ENCODE measurements around the gene ATE1.

ATE1 gene

GRCh38 chr10:121864653-121865052, 63.2 kb downstream of the ATE1 start:
- FAIRE-seq: no peak

DNA sequence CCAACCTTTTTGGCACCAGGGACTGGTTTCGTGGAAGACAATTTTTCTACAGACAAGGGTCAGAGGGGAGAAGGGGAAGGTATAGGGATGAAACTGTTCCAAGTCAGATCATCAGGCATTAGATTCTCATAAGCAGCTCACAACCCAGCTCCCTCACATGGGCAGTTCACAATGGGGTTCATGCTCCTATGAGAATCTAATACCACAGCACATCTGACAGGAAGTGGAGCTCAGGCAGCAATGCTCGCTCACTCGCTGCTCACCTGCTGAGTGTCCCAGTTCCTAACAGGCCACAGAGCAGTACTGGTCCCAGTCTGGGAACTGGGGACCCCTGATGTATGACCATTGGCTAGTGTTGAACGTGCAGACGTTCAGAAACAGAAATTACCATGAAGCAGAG, 63.7 kb downstream of the ATE1 start:
- no peak for FAIRE-seq

GRCh38 chr10:121862649-121863048, 65.2 kb downstream of the ATE1 start:
- FAIRE-seq: no peak

DNA sequence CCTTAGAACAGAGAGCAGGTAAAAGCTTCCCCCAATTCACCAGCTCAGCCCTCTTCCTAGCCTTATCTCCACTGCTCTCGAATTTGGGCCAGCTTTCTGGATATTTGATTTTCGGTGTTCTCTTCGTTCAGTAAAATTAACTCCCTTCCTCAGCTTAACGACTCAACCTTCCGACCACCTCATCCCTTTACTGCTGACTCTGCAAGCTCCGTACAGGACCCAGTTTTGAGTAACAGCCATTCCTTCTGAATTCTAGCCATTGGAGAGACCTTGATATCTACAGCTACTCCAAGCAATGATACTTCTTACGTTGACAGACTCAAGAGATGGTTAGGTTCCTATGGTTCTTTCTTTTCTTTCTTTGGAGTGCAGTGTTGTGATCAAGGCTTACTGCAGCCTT, 65.8 kb downstream of the ATE1 start:
- FAIRE-seq: no peak

DNA sequence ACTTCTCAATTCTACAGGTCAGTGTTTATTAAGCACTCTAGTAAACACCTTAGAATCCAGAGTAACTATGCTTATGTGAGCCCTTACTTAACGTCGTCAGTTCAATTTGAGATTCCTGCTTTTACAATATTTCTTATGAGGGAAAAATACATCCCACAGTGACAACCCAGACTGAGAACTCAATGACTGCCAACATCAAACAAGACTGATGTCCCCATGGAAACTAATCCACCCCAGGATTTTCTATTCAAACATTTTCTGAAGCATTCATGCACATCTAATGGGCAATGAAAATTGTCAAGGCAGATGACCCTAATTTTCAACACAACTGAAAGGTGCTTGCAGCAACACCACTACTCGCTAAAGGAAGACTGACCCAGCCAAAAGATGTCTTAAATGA, 67.0 kb downstream of the ATE1 start:
- FAIRE-seq: no peak

DNA sequence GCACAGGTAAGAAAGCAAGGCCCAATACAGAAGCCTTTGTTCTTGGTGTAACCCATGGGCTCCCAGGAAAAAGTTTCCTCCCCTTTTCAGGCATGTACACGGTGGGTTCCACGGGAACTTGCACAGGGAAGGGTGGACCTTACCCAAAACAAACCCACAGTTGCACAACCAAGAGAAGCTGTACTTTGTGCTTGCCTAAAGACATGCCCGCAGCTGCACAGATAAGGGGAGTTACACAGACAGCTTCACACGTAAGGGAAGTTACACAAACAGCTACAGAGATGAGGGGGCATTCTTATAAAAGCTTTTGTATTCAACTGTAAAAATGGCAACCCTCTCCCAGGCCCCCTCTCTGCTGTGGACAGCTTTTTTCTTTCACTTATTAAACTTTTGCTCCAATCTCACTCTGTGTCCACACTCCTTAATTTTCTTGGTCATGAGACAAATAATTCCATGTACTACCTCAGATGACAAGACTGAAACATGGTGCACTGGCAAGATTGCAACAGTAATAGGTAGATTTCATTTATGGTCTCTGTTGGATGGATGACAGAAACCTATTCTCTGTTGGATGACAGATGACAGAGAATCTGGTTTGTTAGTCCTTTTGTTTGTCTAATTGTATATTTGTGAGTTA, 72.9 kb downstream of the ATE1 start:
- no peak for FAIRE-seq

- no peak for FAIRE-seq
Measured at GRCh38 chr10:121853950-121854349, 73.9 kb downstream of the ATE1 start.

GRCh38 chr10:121851786-121852185, 76.0 kb downstream of the ATE1 start:
- no peak for FAIRE-seq

DNA sequence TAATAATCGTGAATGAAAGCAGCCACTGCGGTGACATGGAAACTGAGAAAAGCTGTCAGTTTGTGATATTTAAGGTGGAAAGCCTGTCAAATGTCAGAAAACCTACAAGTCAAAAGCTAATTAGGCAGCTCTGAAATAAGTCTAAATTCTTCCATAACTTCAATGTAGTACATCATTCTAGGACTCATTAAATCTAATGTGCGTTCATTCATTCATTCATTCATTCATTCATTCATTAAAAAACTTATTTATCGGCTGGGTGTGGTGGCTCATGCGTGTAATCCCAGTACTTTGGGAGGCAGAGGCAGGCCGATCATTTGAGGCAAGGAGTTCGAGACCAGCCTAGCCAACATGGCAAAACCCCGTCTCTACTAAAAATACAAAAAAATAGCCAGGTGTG, 79.7 kb downstream of the ATE1 start:
- no peak for FAIRE-seq

GRCh38 chr10:121846555-121846954, 81.3 kb downstream of the ATE1 start:
- no peak for FAIRE-seq

DNA sequence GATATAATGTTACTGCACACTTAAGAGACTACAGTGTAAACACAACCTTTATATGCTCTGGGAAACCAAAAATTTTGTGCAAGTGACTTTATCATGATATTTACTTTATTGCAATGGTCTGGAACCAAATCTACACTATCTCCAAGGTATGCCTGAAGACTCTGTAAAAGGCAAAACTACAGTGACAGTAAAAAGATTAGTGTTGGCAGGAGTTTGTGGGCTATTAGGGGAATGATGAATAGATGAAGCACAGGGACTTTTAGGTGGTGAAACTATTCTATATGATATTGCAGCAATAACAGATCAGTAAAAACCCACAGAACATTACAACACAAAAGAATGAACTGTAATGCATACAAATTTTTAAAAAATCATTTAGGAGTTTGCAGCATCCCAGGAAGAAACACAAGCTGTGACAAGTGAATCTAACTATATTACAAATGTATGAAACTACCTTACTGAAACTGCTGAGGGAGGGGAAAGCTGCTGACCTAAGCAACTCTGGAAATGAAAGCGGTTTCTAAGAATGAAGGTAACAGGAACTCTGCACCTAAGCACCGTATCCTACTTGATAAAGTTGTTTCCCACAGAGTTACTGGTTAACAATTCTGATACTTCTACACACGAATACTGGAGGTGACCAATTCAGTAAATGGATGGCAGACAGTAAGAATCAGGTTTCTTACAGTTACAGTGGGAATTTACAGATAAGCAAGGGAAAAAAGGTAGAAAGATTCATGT, 82.6 kb downstream of the ATE1 start:
- no peak for FAIRE-seq

DNA sequence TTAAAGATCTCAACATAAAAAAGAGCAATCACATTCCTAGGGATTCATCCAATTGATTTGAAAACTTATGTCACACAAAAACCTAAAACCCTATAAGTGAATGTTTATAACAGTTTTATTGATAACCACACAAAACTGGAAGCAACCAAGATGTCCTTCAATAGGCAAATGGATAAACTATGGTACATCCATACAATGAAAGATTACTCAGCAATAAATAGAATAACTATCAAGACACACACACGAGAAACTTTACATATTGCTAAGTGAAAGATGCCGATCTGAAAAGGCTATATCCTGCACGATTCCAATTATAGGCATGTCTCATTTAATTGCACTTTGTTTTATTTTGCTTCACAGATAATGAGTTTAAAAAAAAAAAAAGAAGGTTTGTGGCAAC, 83.3 kb downstream of the ATE1 start:
- FAIRE-seq: no peak

- FAIRE-seq: no peak
Measured at GRCh38 chr10:121843379-121843778, 84.5 kb downstream of the ATE1 start.

DNA sequence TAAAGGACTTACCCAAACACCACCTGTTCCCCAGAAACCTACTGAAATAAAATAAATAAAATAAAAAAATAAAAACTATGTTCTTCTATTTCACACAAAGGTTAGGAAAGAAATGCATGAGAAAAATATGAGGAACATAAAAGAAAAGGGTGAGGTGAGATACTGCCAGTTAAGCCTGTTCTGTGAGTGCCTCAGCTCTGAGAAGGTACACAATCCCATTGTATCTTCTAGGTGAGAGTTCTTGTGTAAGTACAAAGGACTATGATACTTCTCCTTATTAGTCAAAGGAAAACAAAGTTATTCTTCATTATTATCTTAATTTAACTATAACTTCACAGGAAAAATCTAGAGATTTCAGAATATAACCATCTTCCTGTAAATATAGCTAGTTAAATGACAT, 86.0 kb downstream of the ATE1 start:
- no peak for FAIRE-seq

DNA sequence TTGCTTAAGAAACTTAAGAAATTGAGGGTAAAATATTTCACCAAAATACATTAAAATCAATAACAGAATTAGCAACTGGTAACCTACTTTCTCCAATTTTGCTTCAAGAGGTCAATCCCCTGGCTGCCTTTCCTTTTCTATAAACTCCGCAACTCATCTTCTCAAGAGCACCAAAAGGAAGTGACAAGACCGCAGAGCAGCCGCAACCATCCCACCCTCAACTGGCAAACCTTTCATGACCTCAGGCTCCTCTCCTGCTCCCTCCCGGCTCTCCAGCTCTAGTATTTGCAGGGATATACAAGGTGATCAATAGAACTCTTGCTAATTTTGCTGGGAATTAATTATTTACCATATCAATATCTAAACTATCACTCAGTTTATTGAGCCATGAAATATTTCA, 88.9 kb downstream of the ATE1 start:
- no peak for FAIRE-seq

GRCh38 chr10:121838149-121838548, 89.7 kb downstream of the ATE1 start:
- no peak for FAIRE-seq

DNA sequence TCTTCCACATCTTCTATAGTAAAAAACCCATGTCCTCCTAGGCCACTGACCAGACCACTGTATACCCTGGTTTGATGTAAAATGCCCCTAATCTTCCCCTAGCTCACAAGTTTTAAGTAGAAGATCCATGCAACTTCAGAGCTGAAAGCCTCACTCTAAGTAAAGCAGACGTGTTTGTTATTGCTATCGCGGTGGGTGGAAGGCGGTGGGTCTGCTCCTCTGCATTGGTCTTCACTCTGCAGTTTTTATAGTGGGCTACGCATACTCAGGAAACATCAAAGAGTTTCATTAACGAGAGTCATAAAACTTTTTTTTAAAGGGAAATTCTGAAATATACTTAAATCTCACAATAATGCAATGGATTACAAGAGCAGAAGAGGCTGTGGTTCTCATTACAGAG, 91.7 kb downstream of the ATE1 start:
- no peak for FAIRE-seq

GRCh38 chr10:121835376-121835775, 92.5 kb downstream of the ATE1 start:
- FAIRE-seq: no peak

GRCh38 chr10:121834757-121835156, 93.1 kb downstream of the ATE1 start:
- FAIRE-seq: no peak

DNA sequence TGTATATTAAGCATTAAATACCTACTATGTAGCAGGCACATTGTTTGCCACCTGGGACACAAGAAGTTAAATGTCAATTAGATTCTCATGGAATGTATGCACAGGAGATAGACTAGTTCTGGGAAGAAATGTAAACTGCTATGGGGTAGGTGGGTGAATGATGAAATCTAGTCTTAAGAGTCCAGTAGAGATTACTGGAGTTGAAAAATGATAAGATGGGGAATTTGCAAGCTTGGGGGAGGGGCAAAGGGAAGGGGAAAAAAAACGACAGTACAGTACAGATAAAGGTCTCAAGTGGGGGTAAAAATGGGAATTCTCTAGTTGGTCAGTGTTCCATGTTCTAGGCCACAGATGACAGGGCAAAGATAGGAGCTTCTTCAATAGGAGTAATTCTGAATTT, 94.4 kb downstream of the ATE1 start:
- no peak for FAIRE-seq

GRCh38 chr10:121832647-121833046, 95.2 kb downstream of the ATE1 start:
- no peak for FAIRE-seq

DNA sequence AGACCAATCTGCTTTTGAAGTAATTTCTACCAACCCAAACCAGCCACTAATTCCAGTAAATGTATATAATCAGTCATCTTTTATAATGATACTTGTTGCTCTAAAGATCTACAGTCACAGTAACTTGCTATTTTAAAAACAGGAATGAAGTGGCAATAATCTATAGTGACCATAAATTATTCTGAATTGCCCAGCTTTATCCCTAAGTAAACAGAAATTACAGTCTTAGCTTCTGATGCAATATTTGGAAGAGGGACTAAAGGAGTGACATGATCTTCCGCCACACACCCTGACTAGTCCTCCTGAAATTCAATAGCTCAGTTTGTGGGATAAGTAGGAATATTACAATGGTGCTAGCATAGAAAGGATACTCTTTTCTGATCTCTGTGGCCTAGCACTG, 96.1 kb downstream of the ATE1 start:
- FAIRE-seq: no peak

- FAIRE-seq: no peak
Measured at GRCh38 chr10:121831237-121831636, 96.6 kb downstream of the ATE1 start.

DNA sequence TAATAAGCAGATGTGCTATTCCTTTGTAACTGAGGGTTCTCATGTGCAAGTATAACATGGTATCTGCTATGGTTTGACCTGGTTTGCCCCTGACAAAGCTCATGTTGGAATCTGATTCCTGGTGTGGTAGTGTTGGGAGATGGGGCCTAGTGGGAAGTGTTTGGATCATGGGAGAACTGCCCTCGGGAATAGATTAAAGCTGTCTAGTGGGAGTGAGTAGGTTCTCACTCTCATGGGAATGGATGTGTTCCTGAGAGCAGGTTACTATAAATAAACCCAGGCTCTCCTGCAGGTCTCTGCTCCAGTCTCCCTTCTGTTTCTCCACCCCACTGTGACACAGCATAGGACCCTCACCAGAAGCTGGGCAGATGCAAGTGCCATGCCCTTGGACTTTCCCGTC, 97.7 kb downstream of the ATE1 start:
- FAIRE-seq: no peak

- FAIRE-seq: no peak
Measured at GRCh38 chr10:121828045-121828444, 99.8 kb downstream of the ATE1 start.
